H1 (cell line): Measurements from ENCODE around the gene NELL1. TPM values are rescaled to one million over a fixed set of nuclear protein-coding genes. Genes with fewer than 3 reads are reported as not detected.

ENCODE experiments used
- CTCF ChIA-PET: fragments of 300-600 bp; sonication (Branson Sonifier 250); formaldehyde crosslinking; loops from one replicate; lab custom pipeline; 2021; ENCODE audit not compliant: partially characterized antibody; lab: Charles Lee
- POLR2A ChIA-PET: fragments of 300-600 bp; sonication (Branson Sonifier 250); formaldehyde crosslinking; loops from one replicate; lab custom pipeline; 2021; ENCODE audit warnings: inconsistent platforms; ENCODE audit not compliant: partially characterized antibody; lab: Charles Lee
- DNase-seq, 2 experiments: peaks; one replicate each; pipeline versions ENCODE4 v3.0.0 to v3.0.0-alpha.2; 2010 to 2022; ENCODE audit warnings: low spot score in 2 of 2, low read depth in 1 of 2, mixed read lengths in 1 of 2
- FAIRE-seq: peaks from 2 replicates; lab custom pipeline; 2011; peaks lifted over from hg19 to GRCh38; lab: Jason Lieb, UNC
- H2AFZ ChIP-seq: 2 replicates; pipeline ENCODE4 v1.8.1; 2012; ENCODE audit warnings: low read length, inconsistent platforms
- H2AK5ac ChIP-seq: 2 replicates; pipeline ENCODE4 v1.6.1; 2013; ENCODE audit warnings: low read depth, low read length
- H2BK120ac ChIP-seq: replicated peaks from 2 replicates; pipeline ENCODE3; 2013; ENCODE audit warnings: low read depth, low read length, inconsistent platforms
- H2BK12ac ChIP-seq: 2 replicates; pipeline ENCODE4 v1.6.1; 2013; ENCODE audit warnings: low read depth, low read length
- H2BK15ac ChIP-seq: 2 replicates; pipeline ENCODE4 v1.6.1; 2013; ENCODE audit warnings: low read length
- H2BK20ac ChIP-seq: 2 replicates; pipeline ENCODE4 v1.6.1; 2013; ENCODE audit warnings: low read length
- H2BK5ac ChIP-seq: 2 replicates; pipeline ENCODE4 v1.6.1; 2013; ENCODE audit warnings: low read depth, low read length
- H3K14ac ChIP-seq: 2 replicates; pipeline ENCODE4 v1.6.1; 2013; ENCODE audit warnings: inconsistent platforms; ENCODE audit not compliant: insufficient read length
- H3K18ac ChIP-seq: 2 replicates; pipeline ENCODE4 v1.6.1; 2013; ENCODE audit warnings: low read length; ENCODE audit errors: extremely low read depth
- H3K23ac ChIP-seq: 2 replicates; pipeline ENCODE4 v1.6.1; 2013; ENCODE audit warnings: inconsistent platforms; ENCODE audit not compliant: insufficient read length
- H3K23me2 ChIP-seq: 2 replicates; pipeline ENCODE4 v1.6.1; 2013; ENCODE audit warnings: low read depth, low read length
- H3K27ac ChIP-seq: 2 replicates; pipeline ENCODE4 v1.6.1; 2011; ENCODE audit warnings: low read depth, low read length, inconsistent platforms
- H3K27me3 ChIP-seq, 4 experiments: replicated peaks in 1 of 4; 1 replicate in 1 of 4; 2 replicates in 3 of 4; pipeline versions ENCODE4 v1.6.1 to v1.8.1; 2011 to 2013; ENCODE audit warnings: low read length in 3 of 4, mild to moderate bottlenecking in 3 of 4, inconsistent platforms in 2 of 4, mixed read lengths in 2 of 4, moderate library complexity in 1 of 4; ENCODE audit not compliant: control insufficient read depth in 3 of 4, insufficient read depth in 3 of 4; ENCODE audit errors: extremely low read depth in 1 of 4
- H3K36me3 ChIP-seq, 4 experiments: 2 replicates each; pipeline versions ENCODE4 v1.6.1 to v1.8.1; 2011 to 2013; ENCODE audit warnings: mild to moderate bottlenecking in 4 of 4, low read length in 3 of 4, moderate library complexity in 2 of 4, control low read depth in 1 of 4, inconsistent platforms in 1 of 4; ENCODE audit not compliant: insufficient read depth in 4 of 4, control insufficient read depth in 2 of 4
- H3K4ac ChIP-seq: replicated peaks from 2 replicates; pipeline ENCODE3; 2013; ENCODE audit warnings: low read length, low read depth, mixed read lengths, inconsistent platforms; ENCODE audit not compliant: insufficient read length
- H3K4me1 ChIP-seq, 4 experiments: replicated peaks in 1 of 4; 1 replicate in 1 of 4; 2 replicates in 3 of 4; pipeline versions ENCODE4 v1.6.1 to v1.8.1; 2011 to 2013; ENCODE audit warnings: low read length in 3 of 4, inconsistent platforms in 2 of 4, mixed read lengths in 1 of 4; ENCODE audit not compliant: insufficient read depth in 4 of 4, control insufficient read depth in 3 of 4
- H3K4me2 ChIP-seq, 2 experiments: 2 replicates each; pipeline versions ENCODE4 v1.6.1 to v1.8.1; 2011 to 2013; ENCODE audit warnings: low read depth in 2 of 2, low read length in 2 of 2, control low read depth in 1 of 2, inconsistent platforms in 1 of 2, mild to moderate bottlenecking in 1 of 2; ENCODE audit not compliant: insufficient read depth in 1 of 2
- H3K4me3 ChIP-seq, 4 experiments: fragments of 200-600, 300-600 bp in 1 of 4; sonication (generic), shearing (Covaris generic), sonication (Bioruptor Twin) in 1 of 4; 2 replicates each; pipeline versions ENCODE4 v1.5.1 to v1.8.1; 2011 to 2016; ENCODE audit warnings: low read length in 4 of 4, low read depth in 3 of 4, control low read depth in 2 of 4, inconsistent platforms in 2 of 4, mild to moderate bottlenecking in 2 of 4, mixed read lengths in 1 of 4, moderate library complexity in 1 of 4; ENCODE audit not compliant: insufficient read depth in 2 of 4; ENCODE audit errors: extremely low read depth in 1 of 4
- H3K56ac ChIP-seq: replicated peaks from 2 replicates; pipeline ENCODE3; 2013; ENCODE audit warnings: low read depth, mild to moderate bottlenecking, mixed read lengths, low read length, inconsistent platforms; ENCODE audit not compliant: insufficient read length
- H3K79me1 ChIP-seq: 2 replicates; pipeline ENCODE4 v1.6.1; 2013; ENCODE audit warnings: low read depth, low read length, control low read depth
- H3K79me2 ChIP-seq, 2 experiments: 2 replicates each; pipeline versions ENCODE4 v1.6.1 to v1.8.1; 2012 to 2013; ENCODE audit warnings: low read length in 2 of 2, mild to moderate bottlenecking in 2 of 2, inconsistent platforms in 1 of 2; ENCODE audit not compliant: insufficient read depth in 2 of 2, control insufficient read depth in 1 of 2
- H3K9ac ChIP-seq, 4 experiments: replicated peaks in 1 of 4; 1 replicate in 1 of 4; 2 replicates in 3 of 4; pipeline versions ENCODE4 v1.6.1 to v1.8.1; 2011 to 2013; ENCODE audit warnings: low read depth in 3 of 4, low read length in 3 of 4, control low read depth in 2 of 4, mild to moderate bottlenecking in 2 of 4, moderate library complexity in 2 of 4, inconsistent platforms in 1 of 4; ENCODE audit errors: extremely low read depth in 1 of 4
- H3K9me3 ChIP-seq, 2 experiments: 2 replicates each; pipeline versions ENCODE4 v1.6.1 to v1.8.1; 2012 to 2013; ENCODE audit warnings: mild to moderate bottlenecking in 2 of 2, moderate library complexity in 2 of 2, control low read depth in 1 of 2, inconsistent platforms in 1 of 2, low read depth in 1 of 2, low read length in 1 of 2, mixed read lengths in 1 of 2; ENCODE audit not compliant: insufficient read depth in 2 of 2
- H4K20me1 ChIP-seq, 2 experiments: replicated peaks in 1 of 2; 2 replicates each; pipeline versions ENCODE3 to v1.8.1; 2011 to 2013; ENCODE audit warnings: inconsistent platforms in 2 of 2, low read length in 2 of 2, mild to moderate bottlenecking in 1 of 2; ENCODE audit not compliant: insufficient read depth in 2 of 2, control insufficient read depth in 1 of 2
- H4K5ac ChIP-seq: 2 replicates; pipeline ENCODE4 v1.6.1; 2013; ENCODE audit warnings: low read length, low read depth, mixed read lengths, inconsistent platforms; ENCODE audit not compliant: insufficient read length
- H4K8ac ChIP-seq: 2 replicates; pipeline ENCODE4 v1.8.0; 2013; ENCODE audit warnings: mild to moderate bottlenecking, moderate library complexity, low read length, inconsistent platforms; ENCODE audit not compliant: insufficient read depth; ENCODE audit errors: extremely low read depth
- H4K91ac ChIP-seq: replicated peaks from 2 replicates; pipeline ENCODE3; 2013; ENCODE audit warnings: low read length, mixed read lengths, inconsistent platforms; ENCODE audit not compliant: insufficient read length
- CHD1 ChIP-seq: IDR thresholded peaks from 2 replicates; pipeline ENCODE4 v1.6.1; 2012; ENCODE audit warnings: low read depth, low read length, improper control_type of control experiment
- CREB1 ChIP-seq: IDR thresholded peaks from 2 replicates; pipeline ENCODE4 v1.6.1; 2012; ENCODE audit warnings: inconsistent platforms
- KDM1A ChIP-seq: fragments of 200-600, 300-600 bp; sonication (generic); IDR thresholded peaks from 2 replicates; pipeline ENCODE4 v1.7.1; 2016; ENCODE audit warnings: mild to moderate bottlenecking, low read length, borderline replicate concordance
- MAFK ChIP-seq: IDR thresholded peaks from 2 replicates; pipeline ENCODE4 v1.6.1; 2012; ENCODE audit warnings: low read depth, mild to moderate bottlenecking, improper control_type of control experiment, low read length
- NANOG ChIP-seq: IDR thresholded peaks from 2 replicates; pipeline ENCODE4 v1.6.1; 2011; ENCODE audit warnings: low read length, low read depth, mild to moderate bottlenecking, inconsistent platforms; ENCODE audit not compliant: insufficient read depth, poor library complexity, severe bottlenecking
- POU5F1 ChIP-seq: IDR thresholded peaks from 2 replicates; pipeline ENCODE4 v1.6.1; 2011; ENCODE audit warnings: low read depth, mild to moderate bottlenecking, low read length, moderate library complexity
- RBBP5 ChIP-seq: IDR thresholded peaks from 2 replicates; pipeline ENCODE4 v1.7.1; 2012; ENCODE audit warnings: low read depth, mild to moderate bottlenecking, inconsistent platforms, low read length, moderate library complexity, borderline replicate concordance
- RNF2 ChIP-seq: fragments of 200-900, 300-1000 bp; sonication (generic); IDR thresholded peaks from 2 replicates; pipeline ENCODE4 v1.7.1; 2016; ENCODE audit warnings: borderline replicate concordance, low read depth, mild to moderate bottlenecking, antibody characterized with exemption, low read length; ENCODE audit not compliant: poor library complexity, severe bottlenecking; ENCODE audit errors: missing control alignments
- SRF ChIP-seq: IDR thresholded peaks from 2 replicates; pipeline ENCODE4 v1.6.1; 2011; ENCODE audit warnings: mild to moderate bottlenecking, low read depth, low read length, moderate library complexity
- TAF1 ChIP-seq: IDR thresholded peaks from 2 replicates; pipeline ENCODE4 v1.6.1; 2011; ENCODE audit warnings: mild to moderate bottlenecking, low read depth, low read length
- ZNF274 ChIP-seq: IDR thresholded peaks from 2 replicates; pipeline ENCODE4 v1.7.0; 2012; ENCODE audit warnings: low read length, borderline replicate concordance; ENCODE audit errors: extremely low read depth
- WGBS, 2 experiments: shearing (Covaris generic) in 1 of 2; methylation state at CpG; one replicate each; pipeline versions ENCODE4 v1.1.6 to v1.1.7; 2013 to 2015; ENCODE audit warnings: low lambda C conversion rate in 2 of 2, mixed read lengths in 2 of 2, inconsistent platforms in 1 of 2, low coverage in 1 of 2, missing lambda C conversion rate in 1 of 2; ENCODE audit not compliant: insufficient replicate concordance in 2 of 2, insufficient coverage in 1 of 2, insufficient read length in 1 of 2; ENCODE audit errors: extremely low coverage in 1 of 2, missing lambda C conversion rate in 1 of 2; 5-methylcytosine and 5-hydroxymethylcytosine counted together
- polyA plus RNA-seq, 7 experiments: library from polyadenylated mRNA; depleted of rRNA in 3 of 7; stranded (reverse) in 5 of 7; unstranded in 2 of 7; fragments of >200 nt in 5 of 7; fragments of 200-250 nt in 2 of 7; gene quantifications; 1 replicate in 5 of 7; 2 replicates in 1 of 7; 4 replicates in 1 of 7; pipeline versions ENCODE4 v1.2.1 to v1.2.3, GENCODE V29; 2011 to 2013; ENCODE audit warnings: missing spikeins in 2 of 7, mixed read lengths in 2 of 7
- total RNA-seq: library from RNA; stranded (reverse); fragmentation: NEBNext Ultra II Directional; extraction: Animal tissue kit (Norgen Biotek cat#: 25700); gene quantifications from 2 replicates; pipeline ENCODE4 v1.2.1, GENCODE V29; 2021
- TF ChIP-seq, protein P1 (sequence below), 3 experiments: IDR thresholded peaks; 1 replicate in 2 of 3; 2 replicates in 1 of 3; pipeline versions ENCODE4 v1.5.1 to v1.6.1; 2011; ENCODE audit warnings: low read length in 3 of 3, mild to moderate bottlenecking in 3 of 3, inconsistent platforms in 2 of 3, low read depth in 1 of 3, moderate library complexity in 1 of 3; ENCODE audit not compliant: insufficient read depth in 1 of 3; ENCODE audit errors: control extremely low read depth in 1 of 3

Gene NELL1
- total and polyA plus RNA-seq, 2 of the 8 experiments (the other 6 are each of a cell fraction or from before 2014, with no cell fraction given) = 0.21 TPM; not detected in 1

DNA sequence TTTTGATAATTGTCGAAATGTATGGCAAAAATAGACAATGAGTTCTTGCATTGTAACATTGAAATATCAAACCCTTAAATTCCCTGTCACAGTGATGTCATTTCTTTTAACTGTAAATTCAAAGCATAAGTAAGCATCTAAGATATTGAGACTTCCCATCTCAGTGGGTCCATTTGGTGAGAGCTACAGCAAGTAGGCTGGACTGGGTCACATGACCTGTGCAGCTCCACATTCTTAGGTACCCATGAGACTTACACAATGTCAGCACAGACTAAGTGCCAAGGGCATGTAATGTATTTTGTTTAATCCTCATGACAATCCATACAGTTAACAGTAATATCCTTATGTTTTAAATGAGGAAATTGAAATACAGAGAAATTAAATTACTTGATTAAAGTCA lies 210.7 kb downstream of the NELL1 start:
- Histone ChIP-seq H2BK120ac (no peak overlapping the region), H3K79me1 (no peaks in the 10 kb centered on the region), H2AFZ (no peak overlapping the region), H4K20me1 (no peaks in the 10 kb centered on the region), H4K5ac (no peak overlapping the region), H3K79me2 (no peaks in the 10 kb centered on the region), H3K9ac (no peak overlapping the region), H2BK20ac (no peak overlapping the region), H3K4me3 (no peak overlapping the region), H3K9me3 (no peaks in the 10 kb centered on the region), H2BK15ac (no peak overlapping the region), H2AK5ac (no peak overlapping the region), H3K14ac (no peak overlapping the region), H3K36me3 (no peaks in the 10 kb centered on the region), H2BK5ac (no peak overlapping the region), H3K23ac (no peak overlapping the region), H4K8ac (no peak overlapping the region), H3K4ac (no peak overlapping the region), H3K23me2 (no peaks in the 10 kb centered on the region), H3K4me2 (no peak overlapping the region), H4K91ac (no peak overlapping the region), H3K18ac (no peak overlapping the region), H3K56ac (no peak overlapping the region), H3K27ac (no peak overlapping the region), H3K27me3 (no peaks in the 10 kb centered on the region), H3K4me1 (peaks cover 0 to 13% (median 9%) of the 10 kb centered on the region in 4 experiments; a peak in 3 of 7 replicates), H2BK12ac (no peak overlapping the region)
- whole genome bisulfite sequencing, 2 experiments = 100% methylated on average over 1 of the region's 1 CpG; no CpG with 5 or more reads in 1 of the 2 experiments
- ChIA-PET POLR2A (no interaction called here), CTCF (interaction anchor here (0.6 to 2.6 kb wide), 5 partner anchors 8 to 444 kb away, joined by 3 to 10 read pairs (median 3); no protein-coding TSS in a partner anchor)
- DNase-seq = no peak
- FAIRE-seq = no peak
- TF ChIP-seq CREB1 (no peak), POU5F1 (no peak), CHD1 (no peak), ZNF274 (no peak), SRF (no peak), RNF2 (no peak), KDM1A (no peak), TAF1 (no peak), NANOG (no peak), RBBP5 (no peak), MAFK (no peak)
- TF ChIP-seq, protein P1, sequence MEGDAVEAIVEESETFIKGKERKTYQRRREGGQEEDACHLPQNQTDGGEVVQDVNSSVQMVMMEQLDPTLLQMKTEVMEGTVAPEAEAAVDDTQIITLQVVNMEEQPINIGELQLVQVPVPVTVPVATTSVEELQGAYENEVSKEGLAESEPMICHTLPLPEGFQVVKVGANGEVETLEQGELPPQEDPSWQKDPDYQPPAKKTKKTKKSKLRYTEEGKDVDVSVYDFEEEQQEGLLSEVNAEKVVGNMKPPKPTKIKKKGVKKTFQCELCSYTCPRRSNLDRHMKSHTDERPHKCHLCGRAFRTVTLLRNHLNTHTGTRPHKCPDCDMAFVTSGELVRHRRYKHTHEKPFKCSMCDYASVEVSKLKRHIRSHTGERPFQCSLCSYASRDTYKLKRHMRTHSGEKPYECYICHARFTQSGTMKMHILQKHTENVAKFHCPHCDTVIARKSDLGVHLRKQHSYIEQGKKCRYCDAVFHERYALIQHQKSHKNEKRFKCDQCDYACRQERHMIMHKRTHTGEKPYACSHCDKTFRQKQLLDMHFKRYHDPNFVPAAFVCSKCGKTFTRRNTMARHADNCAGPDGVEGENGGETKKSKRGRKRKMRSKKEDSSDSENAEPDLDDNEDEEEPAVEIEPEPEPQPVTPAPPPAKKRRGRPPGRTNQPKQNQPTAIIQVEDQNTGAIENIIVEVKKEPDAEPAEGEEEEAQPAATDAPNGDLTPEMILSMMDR (IDR thresholded peaks at IDR 0.05; ENCODE audit: control extremely low read depth in 1 of 3, insufficient read depth in 1 of 3, low read depth in 1 of 3, low read length in 3 of 3) = no peak
